Activated gamma-delta T cell treated with anti-CD3 and anti-CD28 coated beads, Interleukin-2, amount 50 U/mL, for 16 hours (primary cell): Measurements from ENCODE around the gene SLC38A4.
"Not testable (repeated sequence)": the region's sequence is repeated elsewhere in the genome, so short reads cannot be mapped to it uniquely, and the experiment has no call there.

Experiments
- DNase-seq: peaks from one replicate; pipeline ENCODE4 v3.0.0-alpha.2; 2020; ENCODE audit warnings: low read depth

The SLC38A4 gene

DNA sequence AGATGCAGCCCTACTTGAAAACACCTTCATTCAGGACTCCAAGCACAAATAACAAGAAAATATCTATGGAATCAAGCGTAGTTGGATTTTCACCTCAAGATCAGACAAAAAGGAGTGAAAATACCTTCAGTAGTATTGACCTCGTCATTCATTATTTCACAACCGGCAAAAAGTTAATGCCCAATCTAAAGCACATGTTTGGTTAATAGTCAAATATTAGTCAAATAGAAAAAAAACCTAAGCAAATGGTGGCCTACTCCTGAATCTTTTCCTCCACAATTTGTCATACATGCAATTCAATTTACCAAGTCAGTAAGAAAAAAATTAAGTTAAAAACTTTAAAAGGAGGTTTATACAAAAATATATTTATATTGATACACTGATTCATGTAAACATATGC lies 50.0 kb downstream of the SLC38A4 start:
- DNase-seq: no peak

DNA sequence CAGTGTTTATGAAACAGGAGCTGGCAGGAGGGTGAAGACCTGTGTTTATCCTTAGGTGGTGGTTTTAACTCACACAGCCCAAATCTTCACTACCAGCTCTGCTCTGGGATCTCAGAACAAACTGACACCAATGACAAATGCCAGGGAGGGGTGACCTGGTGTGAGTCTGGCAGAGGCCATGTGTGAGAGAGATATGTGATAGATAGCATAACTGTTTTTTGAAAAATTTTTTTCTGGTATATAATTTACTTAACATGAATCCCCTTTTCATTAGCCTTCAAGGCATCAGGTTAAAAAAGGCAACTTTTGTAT lies 51.5 kb downstream of the SLC38A4 start:
- no peak for DNase-seq

DNA sequence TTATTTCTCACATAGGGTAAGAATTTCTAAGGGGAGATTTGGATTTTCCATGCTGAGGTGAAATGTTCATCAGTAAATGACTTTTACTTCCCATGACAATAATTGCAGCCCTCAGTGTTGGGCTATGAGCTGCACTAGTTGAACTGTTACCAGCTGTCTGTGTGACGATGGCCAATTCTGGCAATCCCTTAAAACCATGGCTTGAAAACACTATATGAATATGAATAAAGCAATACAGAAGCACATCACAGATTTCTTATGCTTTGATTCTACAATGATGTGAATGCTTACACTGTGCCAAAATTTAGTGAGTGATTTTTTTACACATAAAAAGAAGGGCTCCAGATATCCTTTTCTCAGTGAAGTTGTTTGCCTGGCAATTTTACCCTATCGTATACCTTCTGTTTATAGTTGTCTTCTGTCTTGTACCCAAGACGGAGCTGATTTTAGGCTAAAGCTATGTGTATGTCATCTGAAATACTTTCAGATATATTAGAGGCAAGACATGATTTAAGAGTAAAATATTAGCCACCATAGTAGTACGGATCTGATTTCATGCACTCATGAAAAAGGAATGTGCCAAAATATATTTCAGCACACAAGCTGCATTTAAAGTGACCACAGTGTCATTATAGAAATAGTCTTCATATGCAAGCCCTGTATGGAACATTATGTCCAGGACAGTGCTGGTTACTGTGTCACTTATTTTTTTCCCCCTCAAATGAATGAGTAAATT lies 52.0 kb downstream of the SLC38A4 start:
- DNase-seq: no peak

DNA sequence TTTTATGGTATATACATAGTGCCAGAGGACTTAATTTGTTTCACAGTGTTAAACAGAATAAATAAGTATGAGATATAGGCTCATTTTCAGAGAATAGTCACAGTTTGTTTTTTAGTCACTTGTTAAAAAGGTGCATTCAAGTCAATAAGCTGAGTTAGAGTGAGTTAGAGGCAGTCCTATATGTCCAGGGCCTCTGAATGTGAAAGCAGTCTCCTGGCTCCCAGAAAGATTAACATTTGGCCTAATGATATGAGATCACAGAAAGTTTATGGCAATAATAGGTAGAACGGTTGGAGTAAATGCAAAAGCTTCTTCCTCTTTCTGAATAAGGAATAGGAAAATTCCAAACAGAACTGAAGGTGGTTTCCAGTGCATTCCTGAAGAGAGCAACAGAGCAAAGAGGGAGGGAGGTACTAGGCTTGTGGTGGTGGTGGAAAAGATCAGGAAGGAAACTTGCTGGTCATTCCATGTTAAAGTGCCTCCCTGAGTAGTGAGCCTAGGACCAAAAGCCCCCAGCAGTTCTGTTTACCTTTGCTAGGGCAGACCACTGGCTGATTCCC lies 54.4 kb downstream of the SLC38A4 start:
- DNase-seq: no peak

DNA sequence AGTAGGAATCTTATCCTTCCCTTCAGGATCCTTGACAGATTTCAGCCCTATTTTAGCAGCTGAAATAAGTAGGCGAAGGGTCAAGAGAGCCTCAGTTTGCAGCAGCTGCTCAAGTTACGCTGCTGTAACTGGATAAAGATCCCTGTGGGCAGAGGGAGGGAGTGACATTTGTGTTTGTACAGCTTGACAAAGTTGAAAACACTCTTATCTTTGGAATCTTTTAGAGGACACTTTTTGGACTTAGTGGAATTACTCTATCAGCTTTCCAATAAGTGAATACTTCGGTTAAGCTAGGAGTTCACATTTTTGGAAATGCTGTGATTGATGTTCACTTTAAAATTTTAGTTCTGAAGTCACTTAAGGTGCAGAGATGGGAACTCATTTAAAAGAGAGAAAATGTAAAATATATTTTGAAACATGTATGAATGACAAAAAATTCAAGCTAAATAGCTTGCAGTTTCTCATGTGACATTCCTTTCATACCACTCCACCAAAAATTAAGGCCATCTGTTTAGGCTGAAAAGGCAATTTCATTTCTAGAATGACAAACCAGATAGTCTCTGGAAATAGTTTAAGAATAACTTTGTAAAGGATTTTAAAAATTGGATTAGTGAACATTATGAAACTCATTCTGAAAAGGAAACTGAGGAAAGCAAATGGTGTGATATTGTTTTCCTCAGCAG lies 55.2 kb downstream of the SLC38A4 start:
- no peak for DNase-seq

DNA sequence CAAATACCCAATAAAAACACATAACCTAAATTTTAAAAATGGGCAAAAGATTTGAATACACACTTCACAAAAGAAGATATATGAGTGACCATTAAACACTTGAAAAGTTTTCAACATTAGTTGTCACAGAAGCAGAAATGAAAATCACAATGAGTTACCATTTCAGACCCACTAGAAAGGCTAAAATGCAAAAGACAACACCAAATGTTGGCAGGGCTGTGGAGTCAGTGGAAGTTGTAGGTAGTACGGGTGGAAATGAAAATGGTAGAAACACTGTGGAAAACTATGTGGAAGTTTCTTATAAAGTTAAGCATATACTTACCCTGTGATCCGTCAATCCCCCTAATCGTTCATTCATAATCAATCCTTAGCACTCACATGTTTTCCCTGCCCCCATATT lies 61.8 kb downstream of the SLC38A4 start:
- DNase-seq: no peak

DNA sequence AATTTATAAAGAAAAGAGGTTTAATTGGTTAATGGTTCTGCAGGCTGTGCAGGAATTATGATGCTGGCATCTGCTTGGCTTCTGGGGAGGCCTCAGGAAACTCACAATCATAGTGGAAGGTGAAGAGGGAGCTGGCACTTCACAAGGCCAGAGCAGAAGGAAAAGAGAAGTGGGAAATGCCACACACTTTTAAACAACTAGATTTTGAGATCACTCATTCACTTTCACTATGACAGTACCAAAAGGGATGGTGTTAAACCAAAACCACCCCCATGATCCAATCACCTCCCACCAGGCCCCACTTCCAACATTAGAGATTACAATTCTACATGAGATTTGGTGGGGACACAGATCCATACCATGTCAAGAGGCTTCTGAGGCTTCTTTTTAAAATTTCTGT lies 62.6 kb downstream of the SLC38A4 start:
- no peak for DNase-seq

DNA sequence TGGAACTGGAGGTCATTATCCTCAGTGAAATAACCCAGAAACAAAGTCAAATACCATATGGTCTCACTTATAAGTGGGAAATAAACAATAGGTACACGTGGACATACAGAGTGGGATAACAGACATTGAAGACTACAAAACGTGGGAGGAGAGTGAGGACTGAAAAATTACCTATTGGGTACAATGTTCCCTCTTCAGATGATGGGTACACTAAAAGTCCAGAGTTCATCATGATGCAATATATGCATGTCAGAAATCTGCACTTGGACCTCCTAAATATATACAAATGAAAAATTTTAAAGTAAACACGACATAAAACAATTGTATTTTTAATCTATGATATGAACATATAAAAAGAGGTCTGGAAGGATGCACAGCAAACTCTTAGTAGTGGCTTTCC lies 71.2 kb downstream of the SLC38A4 start:
- no peak for DNase-seq

DNA sequence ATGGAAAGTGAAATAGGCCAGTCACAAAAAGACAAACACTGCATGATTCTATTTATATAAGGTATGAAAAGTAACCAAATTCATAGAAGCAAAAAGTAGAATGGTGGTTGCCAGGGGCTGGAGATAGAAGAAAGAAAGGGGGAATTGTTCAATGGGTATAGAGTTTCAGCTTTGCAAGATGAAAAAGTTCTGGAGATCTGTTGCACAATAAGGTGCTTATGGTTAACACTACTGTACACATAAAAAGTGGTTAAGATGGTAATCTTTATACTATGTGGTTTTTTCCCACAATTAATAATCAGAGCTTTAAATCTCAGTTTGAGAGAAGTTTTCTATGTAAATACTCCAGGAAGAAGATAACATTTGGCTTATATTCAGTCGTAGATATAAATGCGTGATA lies 73.4 kb downstream of the SLC38A4 start:
- no peak for DNase-seq

DNA sequence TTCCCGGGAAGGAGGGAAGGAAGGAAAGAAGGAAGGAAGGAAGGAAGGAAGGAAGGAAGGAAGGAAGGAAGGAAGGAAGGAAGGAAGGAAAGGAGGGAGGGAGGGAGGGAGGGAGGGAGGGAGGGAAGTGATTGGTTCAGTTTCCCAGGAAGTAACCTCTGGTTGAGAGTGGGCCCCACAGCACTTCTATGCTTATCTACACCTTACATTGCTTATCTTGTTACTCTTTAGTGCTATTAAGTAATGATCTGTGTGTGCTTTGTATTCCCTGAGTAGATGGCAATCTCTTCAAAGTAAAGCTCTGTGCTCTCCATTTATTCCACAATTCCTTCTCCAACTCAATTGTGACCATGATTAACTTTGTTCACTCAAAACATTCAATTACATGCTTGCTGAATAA lies 74.6 kb downstream of the SLC38A4 start:
- no peak for DNase-seq

DNA sequence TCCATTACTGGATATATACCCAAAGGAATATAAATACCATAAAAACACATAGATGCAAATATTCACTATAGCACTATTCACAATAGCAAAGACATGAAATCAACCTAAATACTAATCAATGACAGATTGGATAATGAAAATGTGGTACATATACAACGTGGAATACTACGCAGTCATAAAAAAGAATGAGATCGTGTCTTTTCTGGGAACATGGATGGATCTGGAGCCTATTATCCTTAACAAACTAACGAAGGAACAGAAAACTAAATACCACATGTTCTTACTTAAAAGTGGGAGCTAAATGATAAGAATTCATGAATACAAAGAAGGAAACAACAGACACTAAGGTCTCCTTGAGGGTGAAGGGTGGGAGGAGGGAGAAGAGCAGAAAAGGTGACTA lies 76.5 kb downstream of the SLC38A4 start:
- DNase-seq: no peak

DNA sequence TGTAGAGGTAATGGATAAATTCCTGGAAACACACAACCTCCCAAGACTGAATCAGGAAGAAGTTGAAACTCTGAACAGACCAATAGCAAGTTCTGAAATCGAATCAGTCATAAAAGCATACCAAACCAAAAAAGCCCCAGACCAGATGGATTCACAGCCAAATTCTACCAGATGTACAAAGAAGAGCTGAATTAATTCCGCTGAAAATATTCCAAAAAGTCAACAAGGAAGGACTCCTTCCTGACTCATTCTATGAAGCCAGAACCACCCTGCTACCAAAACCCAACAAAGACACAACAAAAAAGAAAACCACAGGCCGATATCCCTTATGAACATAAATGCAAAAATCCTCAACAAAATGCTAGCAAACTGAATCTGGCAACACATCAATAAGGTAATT lies 81.5 kb downstream of the SLC38A4 start:
- no peak for DNase-seq

DNA sequence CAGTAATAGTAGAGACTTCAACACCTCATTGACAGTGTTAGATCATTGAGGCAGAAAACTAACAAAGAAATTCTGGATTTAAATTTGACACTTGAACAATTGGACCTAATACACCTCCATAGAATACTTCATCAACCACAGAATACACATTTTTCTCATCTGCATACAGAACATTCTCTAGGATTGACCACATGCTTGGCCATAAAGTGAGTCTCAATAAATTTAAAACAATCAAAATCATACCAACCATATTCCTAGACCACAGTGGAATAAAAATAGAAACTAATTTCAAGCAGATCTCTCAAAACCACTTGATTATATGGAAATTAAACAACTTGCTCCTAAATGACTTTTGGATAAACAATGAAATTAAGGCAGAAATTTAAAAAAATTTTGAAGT lies 82.3 kb downstream of the SLC38A4 start:
- DNase-seq: no peak

DNA sequence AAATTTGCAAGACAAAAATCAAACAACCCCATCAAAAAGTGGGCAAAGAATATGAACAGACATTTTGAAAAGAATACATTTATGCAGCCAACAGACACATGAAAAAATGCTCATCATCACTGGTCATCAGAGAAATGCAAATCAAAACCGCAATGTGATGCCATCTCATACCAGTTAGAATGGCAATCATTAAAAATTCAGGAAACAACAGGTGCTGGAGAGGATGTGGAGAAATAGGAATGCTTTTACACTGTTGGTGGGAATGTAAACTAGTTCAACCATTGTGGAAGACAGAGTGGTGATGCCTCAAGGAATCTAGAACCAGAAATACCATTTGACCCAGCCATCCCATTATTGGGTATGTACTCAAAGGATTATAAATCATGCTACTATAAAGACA lies 83.5 kb downstream of the SLC38A4 start:
- not testable (repeated sequence) for DNase-seq

DNA sequence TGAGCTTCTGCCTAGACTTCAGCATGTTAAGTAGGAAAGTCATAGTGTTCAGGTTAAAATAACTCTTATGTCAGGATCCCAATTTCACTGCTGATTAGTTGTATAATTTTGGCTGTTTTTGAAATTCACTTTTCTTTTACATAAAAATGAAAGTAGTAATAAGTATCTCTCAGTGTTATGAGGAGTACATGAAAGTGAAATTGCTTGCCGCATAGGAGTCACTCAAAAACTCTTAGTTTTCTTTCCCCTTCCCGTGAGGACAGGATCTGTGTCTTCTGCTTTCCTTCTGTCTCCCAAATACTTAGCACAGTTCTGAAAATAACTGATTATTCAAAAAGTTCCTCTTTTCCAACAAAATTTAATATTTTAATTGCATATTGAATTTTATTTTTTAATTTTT lies 100.5 kb downstream of the SLC38A4 start:
- no peak for DNase-seq

DNA sequence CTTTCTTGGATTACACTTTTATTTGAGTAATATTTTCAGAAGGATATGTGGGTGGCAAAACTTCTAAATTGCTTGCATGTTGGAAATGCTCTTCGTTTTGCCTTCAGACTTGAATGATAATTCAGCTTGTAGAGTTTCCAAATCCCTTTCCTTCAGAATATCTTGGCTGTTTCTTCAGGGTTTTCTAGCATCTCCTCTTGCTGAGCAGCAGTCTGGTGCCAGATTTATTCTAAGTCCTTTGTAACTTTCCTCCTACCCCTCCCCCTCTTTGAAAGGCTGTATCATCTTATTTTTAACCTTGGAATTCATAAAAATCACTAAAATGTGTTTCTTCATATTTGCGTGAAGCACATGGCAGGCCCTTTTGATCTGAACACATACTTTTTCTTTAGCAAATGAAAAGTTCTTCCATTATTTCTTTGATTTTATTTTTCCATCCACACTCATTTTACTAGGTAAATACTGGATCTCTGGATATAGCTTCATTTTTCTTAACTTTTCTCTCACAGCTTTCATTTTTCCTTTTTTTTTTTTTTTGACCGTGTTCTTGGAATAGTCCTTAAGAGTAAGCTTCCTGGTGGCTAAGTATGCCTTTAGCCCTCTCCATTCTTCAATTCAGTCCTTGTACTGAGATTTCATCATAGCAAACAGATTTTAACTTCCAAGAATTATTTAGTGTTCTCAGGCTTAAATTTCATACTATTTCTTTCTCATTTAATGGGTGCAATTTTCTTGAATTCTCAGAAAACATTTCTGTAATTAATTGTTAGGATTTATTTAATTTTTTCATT lies 102.0 kb downstream of the SLC38A4 start:
- no peak for DNase-seq

DNA sequence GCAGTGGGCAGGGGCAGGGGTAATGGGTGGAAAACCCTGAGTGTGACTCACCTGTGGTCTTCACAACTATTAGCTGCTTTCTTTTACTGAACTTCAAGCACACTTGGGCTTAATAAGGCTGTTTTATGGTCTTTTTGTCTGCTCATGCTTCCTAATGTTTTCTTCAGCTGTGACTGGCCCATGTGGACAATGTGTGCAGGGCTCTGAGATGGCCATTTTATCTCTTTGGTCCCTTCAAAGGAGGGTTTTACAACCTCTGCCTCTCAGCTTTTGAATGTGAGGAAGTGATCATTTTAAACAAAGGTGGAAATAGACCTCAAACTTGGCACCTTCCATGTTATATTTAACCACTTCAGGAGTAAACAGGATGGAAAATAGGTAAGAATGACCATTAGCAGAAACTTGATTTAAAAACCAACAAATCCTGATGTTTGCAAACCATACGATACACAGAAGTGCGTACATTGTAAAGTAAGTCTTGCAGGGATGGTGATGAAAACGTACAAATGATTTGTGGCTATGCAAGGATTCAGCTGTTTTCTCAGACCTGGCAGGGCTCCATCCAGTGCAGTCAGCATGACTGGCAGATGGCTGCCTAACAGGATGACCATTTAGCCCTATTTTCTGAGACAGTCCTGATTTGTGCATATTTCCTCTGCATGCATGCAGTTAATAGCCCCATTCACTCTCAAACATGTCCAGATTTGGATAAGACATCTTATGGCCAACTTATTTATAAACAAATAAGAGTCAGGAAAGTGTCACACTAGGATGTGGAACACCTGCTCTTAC lies 103.2 kb downstream of the SLC38A4 start:
- no peak for DNase-seq

DNA sequence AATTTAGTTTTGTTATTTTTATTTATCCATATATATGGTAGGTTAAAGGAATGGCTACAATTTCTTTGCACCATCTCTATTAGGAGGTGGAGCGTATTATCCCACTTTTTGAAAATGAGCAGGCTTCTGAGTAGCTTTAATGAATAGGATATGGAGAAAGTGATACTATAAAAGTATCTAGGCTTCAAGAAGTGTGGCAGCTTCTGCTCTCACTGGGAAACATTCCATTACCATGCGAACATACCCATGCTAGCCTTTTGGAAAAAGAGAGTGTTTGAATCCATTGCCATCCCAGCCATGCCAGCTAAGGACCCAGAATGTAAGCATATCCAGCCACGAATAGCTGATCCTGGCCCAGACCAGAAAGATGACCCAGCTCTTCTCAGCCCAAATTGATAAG lies 107.3 kb downstream of the SLC38A4 start:
- no peak for DNase-seq

DNA sequence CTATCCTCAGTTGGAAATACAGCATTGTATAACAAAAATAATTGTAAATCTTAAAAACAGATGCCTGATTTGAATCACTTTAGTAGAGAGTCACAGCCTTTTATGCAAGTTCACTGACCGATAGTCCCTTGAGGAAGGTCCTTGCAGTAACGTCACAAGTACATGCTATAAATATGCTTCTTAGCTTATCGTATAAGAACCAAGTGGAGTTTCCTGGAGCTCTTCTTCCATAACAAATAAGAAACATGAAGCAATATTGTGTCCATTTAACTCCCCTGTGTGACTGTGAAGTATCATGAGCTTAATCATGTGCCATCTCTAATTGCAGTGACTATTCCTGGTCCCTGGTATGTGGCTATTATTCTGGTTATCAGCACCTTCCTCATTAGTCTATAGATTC lies 107.9 kb downstream of the SLC38A4 start:
- DNase-seq: no peak

DNA sequence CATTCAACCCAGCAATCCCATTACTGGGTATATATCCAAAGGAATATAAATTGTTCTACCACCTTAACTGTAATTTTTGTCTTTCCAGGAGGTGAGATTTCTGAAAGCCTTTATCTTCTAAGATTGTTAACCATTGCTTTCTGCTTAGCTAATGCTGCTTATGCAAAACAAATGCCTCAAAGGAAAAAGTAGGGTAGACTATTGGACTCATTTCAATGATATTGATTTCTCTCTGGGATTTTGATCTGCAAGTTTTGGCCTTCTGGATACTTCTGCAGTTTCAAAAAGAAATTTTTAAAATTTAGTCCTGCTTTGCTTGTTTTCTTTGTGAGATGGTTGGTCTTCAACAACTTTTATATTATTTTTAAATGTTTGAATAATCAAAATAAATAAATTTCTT lies 108.6 kb downstream of the SLC38A4 start:
- no peak for DNase-seq
